H9 (cell line): Measurements from ENCODE around the gene LSS. TPM values are rescaled to one million over a fixed set of nuclear protein-coding genes. Genes with fewer than 3 reads are reported as not detected.
A peak's percentile ranks its signal among the peaks of the same experiment; 100 is the strongest.

Experiments used
- DNase-seq: peaks from one replicate; pipeline ENCODE4 v3.0.0-alpha.2; 2017
- H2AFZ ChIP-seq: one replicate; pipeline ENCODE4 v1.6.1; 2013; ENCODE audit warnings: mild to moderate bottlenecking, low read length, control low read depth, moderate library complexity
- H2AK5ac ChIP-seq: 2 replicates; pipeline ENCODE4 v1.6.1; 2013; ENCODE audit warnings: low read length, control low read depth, mixed read lengths; ENCODE audit not compliant: insufficient read length
- H2BK120ac ChIP-seq: one replicate; pipeline ENCODE4 v1.6.1; 2013; ENCODE audit warnings: low read depth, mild to moderate bottlenecking, low read length, control low read depth, inconsistent platforms; ENCODE audit not compliant: poor library complexity, severe bottlenecking
- H2BK12ac ChIP-seq: 2 replicates; pipeline ENCODE4 v1.6.1; 2013; ENCODE audit warnings: low read length, control low read depth, mixed read lengths, low read depth; ENCODE audit not compliant: insufficient read length
- H2BK15ac ChIP-seq: 2 replicates; pipeline ENCODE4 v1.6.1; 2013; ENCODE audit warnings: low read depth, low read length, control low read depth
- H2BK20ac ChIP-seq: one replicate; pipeline ENCODE4 v1.6.1; 2013; ENCODE audit warnings: low read depth, mild to moderate bottlenecking, low read length, control low read depth, inconsistent platforms; ENCODE audit not compliant: poor library complexity, severe bottlenecking
- H2BK5ac ChIP-seq: 2 replicates; pipeline ENCODE4 v1.6.1; 2013; ENCODE audit warnings: low read length, control low read depth, mixed read lengths; ENCODE audit not compliant: insufficient read length
- H3K14ac ChIP-seq: 2 replicates; pipeline ENCODE4 v1.6.1; 2013; ENCODE audit warnings: low read length, control low read depth; ENCODE audit not compliant: insufficient read depth
- H3K18ac ChIP-seq: 2 replicates; pipeline ENCODE4 v1.6.1; 2013; ENCODE audit warnings: low read depth, mild to moderate bottlenecking, mixed read lengths, low read length, control low read depth; ENCODE audit not compliant: insufficient read length
- H3K23ac ChIP-seq: 2 replicates; pipeline ENCODE4 v1.6.1; 2013; ENCODE audit warnings: low read length, control low read depth, mixed read lengths, low read depth; ENCODE audit not compliant: insufficient read length
- H3K23me2 ChIP-seq: 2 replicates; pipeline ENCODE4 v1.6.1; 2013; ENCODE audit warnings: low read depth, mild to moderate bottlenecking, mixed read lengths, low read length, control low read depth; ENCODE audit not compliant: insufficient read length, poor library complexity, severe bottlenecking
- H3K27ac ChIP-seq: 2 replicates; pipeline ENCODE4 v1.5.1; 2013; ENCODE audit warnings: low read length, control low read depth, mixed read lengths, low read depth; ENCODE audit not compliant: insufficient read length
- H3K27me3 ChIP-seq: 2 replicates; pipeline ENCODE4 v1.6.1; 2013; ENCODE audit warnings: low read length, control low read depth, inconsistent platforms; ENCODE audit not compliant: insufficient read depth
- H3K4ac ChIP-seq: 2 replicates; pipeline ENCODE4 v1.6.1; 2013; ENCODE audit warnings: low read depth, mild to moderate bottlenecking, control low read depth, inconsistent platforms, low read length, moderate library complexity
- H3K4me1 ChIP-seq: 2 replicates; pipeline ENCODE4 v1.6.1; 2013; ENCODE audit warnings: low read length, control low read depth, inconsistent platforms; ENCODE audit not compliant: insufficient read depth
- H3K4me2 ChIP-seq: 2 replicates; pipeline ENCODE4 v1.6.1; 2013; ENCODE audit warnings: low read length, control low read depth, mixed read lengths; ENCODE audit not compliant: insufficient read length, insufficient read depth
- H3K56ac ChIP-seq: 2 replicates; pipeline ENCODE4 v1.6.1; 2013; ENCODE audit warnings: low read depth, mild to moderate bottlenecking, mixed read lengths, low read length, control low read depth; ENCODE audit not compliant: insufficient read length
- H3K79me1 ChIP-seq: 2 replicates; pipeline ENCODE4 v1.6.1; 2013; ENCODE audit warnings: low read depth, mild to moderate bottlenecking, moderate library complexity, low read length, control low read depth, inconsistent platforms; ENCODE audit not compliant: insufficient read depth, poor library complexity, severe bottlenecking
- H3K79me2 ChIP-seq: 2 replicates; pipeline ENCODE4 v1.6.1; 2013; ENCODE audit warnings: low read length, control low read depth, inconsistent platforms; ENCODE audit not compliant: insufficient read depth
- H3K9ac ChIP-seq: 2 replicates; pipeline ENCODE4 v1.6.1; 2013; ENCODE audit warnings: low read length, control low read depth, mixed read lengths; ENCODE audit not compliant: insufficient read length; ENCODE audit errors: extremely low read depth
- H3K9me3 ChIP-seq: one replicate; pipeline ENCODE4 v1.6.1; 2013; ENCODE audit warnings: low read depth, low read length, inconsistent platforms; ENCODE audit not compliant: control insufficient read depth
- H3T11ph ChIP-seq: one replicate; pipeline ENCODE4 v1.6.1; 2013; ENCODE audit warnings: mild to moderate bottlenecking, low read length, control low read depth, inconsistent platforms
- H4K20me1 ChIP-seq: one replicate; pipeline ENCODE4 v1.6.1; 2013; ENCODE audit not compliant: control insufficient read depth, insufficient read length, insufficient read depth
- H4K5ac ChIP-seq: 2 replicates; pipeline ENCODE4 v1.6.1; 2013; ENCODE audit warnings: low read depth, mild to moderate bottlenecking, mixed read lengths, low read length, control low read depth; ENCODE audit not compliant: insufficient read length
- H4K8ac ChIP-seq: replicated peaks from 2 replicates; pipeline ENCODE4 v1.6.1; 2013; ENCODE audit warnings: low read length, control low read depth, mixed read lengths, low read depth; ENCODE audit not compliant: insufficient read length
- H4K91ac ChIP-seq: 2 replicates; pipeline ENCODE4 v1.6.1; 2013; ENCODE audit warnings: low read depth, mild to moderate bottlenecking, moderate library complexity, mixed read lengths, low read length, control low read depth; ENCODE audit not compliant: insufficient read length
- H3K27ac Mint-ChIP-seq, 3 experiments: 2 replicates in 2 of 3; 3 replicates in 1 of 3; pipeline ENCODE4 v1.8.0; 2020 to 2021; ENCODE audit warnings: mixed read lengths in 3 of 3, mild to moderate bottlenecking in 1 of 3, moderate library complexity in 1 of 3
- H3K27me3 Mint-ChIP-seq: 2 replicates; pipeline ENCODE4 v1.8.0; 2021; ENCODE audit warnings: low read depth, mild to moderate bottlenecking, moderate library complexity, mixed read lengths
- H3K36me3 Mint-ChIP-seq, 3 experiments: 2 replicates in 2 of 3; 3 replicates in 1 of 3; pipeline ENCODE4 v1.8.0; 2020 to 2021; ENCODE audit warnings: low read depth in 3 of 3, mixed read lengths in 3 of 3; ENCODE audit not compliant: insufficient read depth in 1 of 3
- H3K4me1 Mint-ChIP-seq, 2 experiments: 2 replicates each; pipeline ENCODE4 v1.8.0; 2020; ENCODE audit warnings: mixed read lengths in 2 of 2
- H3K4me3 Mint-ChIP-seq, 2 experiments: 2 replicates in 1 of 2; 3 replicates in 1 of 2; pipeline ENCODE4 v1.8.0; 2020 to 2021; ENCODE audit warnings: mild to moderate bottlenecking in 2 of 2, mixed read lengths in 2 of 2, moderate library complexity in 1 of 2
- H3K9me3 Mint-ChIP-seq, 2 experiments: 2 replicates in 1 of 2; 3 replicates in 1 of 2; pipeline ENCODE4 v1.8.0; 2020; ENCODE audit warnings: mild to moderate bottlenecking in 2 of 2, mixed read lengths in 2 of 2, moderate library complexity in 1 of 2
- WGBS: extraction: QIAGEN DNeasy Blood & Tissue Kit; methylation state at CpG from one replicate; pipeline ENCODE4 v1.1.7; 2013; ENCODE audit warnings: missing lambda C conversion rate, low lambda C conversion rate, mixed read lengths; ENCODE audit not compliant: insufficient read length; ENCODE audit errors: extremely low coverage; 5-methylcytosine and 5-hydroxymethylcytosine counted together
- total RNA-seq: library from RNA; stranded (reverse); gene quantifications from 2 replicates; pipeline ENCODE4 v1.2.1, GENCODE V29; 2021
- TF ChIP-seq, protein P1 (sequence below): fragments of 200-600 bp; sonication (generic); conservative IDR thresholded peaks from 3 replicates; pipeline ENCODE4 v1.8.0; 2021; ENCODE audit warnings: antibody characterized with exemption, mild to moderate bottlenecking

Gene LSS
- total RNA-seq, 1 experiment from 2014 or later: 69.2 TPM

DNA sequence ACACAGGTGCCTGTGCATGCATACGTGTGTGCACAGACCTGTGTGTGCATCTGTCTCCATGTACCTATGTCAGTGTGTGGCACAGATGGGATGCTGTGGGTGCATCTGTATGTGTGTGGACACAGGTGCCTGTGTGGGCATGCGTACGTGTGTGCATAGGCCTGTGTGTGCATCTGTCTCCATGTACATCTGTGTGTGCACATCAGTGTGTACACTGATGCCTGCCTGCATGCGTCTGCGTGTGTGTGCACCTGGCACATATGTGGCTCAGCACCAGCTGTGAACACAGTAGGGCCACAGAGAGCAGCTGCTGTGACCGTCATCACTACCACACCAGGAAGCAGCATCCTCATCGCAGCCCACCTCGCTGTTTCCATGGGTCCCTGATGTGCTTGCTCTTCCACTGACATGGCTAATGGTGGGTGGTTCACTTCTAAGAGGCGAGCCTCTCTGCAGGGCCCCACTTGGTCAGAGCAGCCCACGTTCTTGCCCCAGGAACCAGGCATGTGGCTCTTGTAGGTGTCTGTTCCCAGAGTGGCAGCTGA, 34.7 kb downstream of the LSS start:
- H3K79me2 ChIP-seq: no peaks in the 10 kb centered on the region
- Mint-ChIP-seq H3K4me1 (peaks cover 1 to 4% of the 10 kb centered on the region in 2 experiments; a peak in 3 of 4 replicates), H3K9me3 (no peaks in the 10 kb centered on the region), H3K27me3 (no peaks in the 10 kb centered on the region), H3K36me3 (peaks cover 39 to 66% (median 58%) of the 10 kb centered on the region in 3 experiments; a peak in 6 of 7 replicates), H3K4me3 (no peak overlapping the region), H3K27ac (0 out of 7 replicates have a peak overlapping the region, but pooled peaks of 1 of the 3 experiments have one; percentile 59)
- H4K91ac ChIP-seq: no peak overlapping the region
- no peak overlapping the region for H3K14ac ChIP-seq
- no peak overlapping the region for H3K4ac ChIP-seq
- no peaks in the 10 kb centered on the region for H3K9me3 ChIP-seq
- no peak overlapping the region for H3K56ac ChIP-seq
- no peaks in the 10 kb centered on the region for H3K79me1 ChIP-seq
- no peaks in the 10 kb centered on the region for H3K27me3 ChIP-seq
- no peak overlapping the region for H3K4me2 ChIP-seq
- no peak overlapping the region for H2BK20ac ChIP-seq
- H4K20me1 ChIP-seq: no peaks in the 10 kb centered on the region
- no peak overlapping the region for H3K9ac ChIP-seq
- H4K5ac ChIP-seq: no peak overlapping the region
- TF ChIP-seq, protein P1, sequence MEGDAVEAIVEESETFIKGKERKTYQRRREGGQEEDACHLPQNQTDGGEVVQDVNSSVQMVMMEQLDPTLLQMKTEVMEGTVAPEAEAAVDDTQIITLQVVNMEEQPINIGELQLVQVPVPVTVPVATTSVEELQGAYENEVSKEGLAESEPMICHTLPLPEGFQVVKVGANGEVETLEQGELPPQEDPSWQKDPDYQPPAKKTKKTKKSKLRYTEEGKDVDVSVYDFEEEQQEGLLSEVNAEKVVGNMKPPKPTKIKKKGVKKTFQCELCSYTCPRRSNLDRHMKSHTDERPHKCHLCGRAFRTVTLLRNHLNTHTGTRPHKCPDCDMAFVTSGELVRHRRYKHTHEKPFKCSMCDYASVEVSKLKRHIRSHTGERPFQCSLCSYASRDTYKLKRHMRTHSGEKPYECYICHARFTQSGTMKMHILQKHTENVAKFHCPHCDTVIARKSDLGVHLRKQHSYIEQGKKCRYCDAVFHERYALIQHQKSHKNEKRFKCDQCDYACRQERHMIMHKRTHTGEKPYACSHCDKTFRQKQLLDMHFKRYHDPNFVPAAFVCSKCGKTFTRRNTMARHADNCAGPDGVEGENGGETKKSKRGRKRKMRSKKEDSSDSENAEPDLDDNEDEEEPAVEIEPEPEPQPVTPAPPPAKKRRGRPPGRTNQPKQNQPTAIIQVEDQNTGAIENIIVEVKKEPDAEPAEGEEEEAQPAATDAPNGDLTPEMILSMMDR: no peak
- no peaks in the 10 kb centered on the region for H3K23me2 ChIP-seq
- no peak overlapping the region for H3K23ac ChIP-seq
- no peak overlapping the region for H2AFZ ChIP-seq
- H3K27ac ChIP-seq: no peak overlapping the region
- H3K18ac ChIP-seq: no peak overlapping the region
- H2BK12ac ChIP-seq: no peak overlapping the region
- DNase-seq: no peak
- H3K4me1 ChIP-seq: no peaks in the 10 kb centered on the region
- no peak overlapping the region for H2BK120ac ChIP-seq
- no peak overlapping the region for H4K8ac ChIP-seq
- no CpG with 5 or more reads among the region's 10 CpGs for WGBS
- no peak overlapping the region for H3T11ph ChIP-seq
- H2BK5ac ChIP-seq: no peak overlapping the region
- H2BK15ac ChIP-seq: no peak overlapping the region
- no peak overlapping the region for H2AK5ac ChIP-seq
